GM19193 (cell line): ENCODE measurements around the gene BBLN.

ENCODE experiments used
- POLR2A ChIP-seq: IDR thresholded peaks from 4 replicates; pipeline ENCODE4 v1.6.1; 2011; ENCODE audit not compliant: insufficient read depth, insufficient read length; ENCODE audit errors: extremely low read depth

The BBLN gene

DNA sequence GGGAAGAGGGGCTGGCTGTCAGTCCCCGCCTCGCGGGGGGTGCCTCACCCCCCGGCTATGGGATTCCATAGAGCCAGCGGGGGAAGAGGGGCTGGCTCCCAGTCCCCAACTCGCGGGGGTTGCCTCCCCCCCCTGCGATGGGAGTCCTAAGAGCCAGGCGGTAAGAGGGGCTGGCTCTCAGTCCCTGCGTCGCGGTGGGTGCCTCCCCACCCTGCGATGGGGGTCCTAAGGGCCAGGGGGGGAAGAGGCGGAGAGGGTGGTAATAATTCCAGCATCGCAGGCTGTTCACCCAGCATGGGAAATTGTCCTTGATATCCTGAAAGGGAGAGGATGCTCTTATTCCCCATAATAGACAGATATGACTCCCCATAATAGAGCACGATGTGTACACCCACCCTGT lies 20.4 kb upstream of the BBLN start:
- no peak for TF ChIP-seq POLR2A

DNA sequence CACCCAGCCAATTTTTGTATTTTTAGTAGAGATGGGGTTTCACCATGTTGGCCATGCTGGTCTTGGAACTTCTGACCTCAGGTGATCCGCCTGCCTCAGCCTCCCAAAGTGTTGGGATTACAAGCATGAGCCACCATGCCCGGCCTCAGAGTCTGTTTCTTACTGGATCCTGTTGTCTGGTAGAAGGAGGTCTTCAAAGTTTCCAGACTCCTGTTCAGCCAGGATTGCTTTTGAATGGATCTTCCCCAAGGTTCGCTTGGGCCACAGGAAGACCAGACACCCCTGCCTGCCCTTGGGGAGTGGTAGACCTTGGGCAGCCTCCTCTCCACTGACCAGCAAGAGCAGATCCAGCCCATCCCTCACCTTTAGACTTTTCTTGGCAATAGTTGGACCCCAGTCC lies 18.5 kb upstream of the BBLN start:
- TF ChIP-seq POLR2A, result no peak

DNA sequence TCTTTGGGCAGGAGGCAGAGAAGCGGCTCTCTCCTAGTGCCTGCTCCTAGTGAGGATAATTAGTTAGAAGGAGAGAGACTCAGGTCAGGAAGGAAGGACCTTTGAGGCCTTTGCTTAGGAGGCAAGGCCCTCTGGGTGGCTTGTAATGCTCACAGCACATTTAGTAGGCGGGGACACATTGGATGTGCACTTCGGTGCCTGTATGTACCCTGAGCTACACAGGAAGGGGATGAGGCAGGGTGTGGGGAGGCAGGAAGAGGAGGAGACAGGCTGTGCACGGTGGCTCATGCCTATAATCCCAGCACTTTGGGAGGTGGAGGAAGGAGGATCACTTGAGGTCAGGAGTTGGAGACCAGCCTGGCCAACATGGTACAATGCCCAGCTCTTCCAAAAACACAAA lies 18.0 kb upstream of the BBLN start:
- TF ChIP-seq POLR2A, result no peak

DNA sequence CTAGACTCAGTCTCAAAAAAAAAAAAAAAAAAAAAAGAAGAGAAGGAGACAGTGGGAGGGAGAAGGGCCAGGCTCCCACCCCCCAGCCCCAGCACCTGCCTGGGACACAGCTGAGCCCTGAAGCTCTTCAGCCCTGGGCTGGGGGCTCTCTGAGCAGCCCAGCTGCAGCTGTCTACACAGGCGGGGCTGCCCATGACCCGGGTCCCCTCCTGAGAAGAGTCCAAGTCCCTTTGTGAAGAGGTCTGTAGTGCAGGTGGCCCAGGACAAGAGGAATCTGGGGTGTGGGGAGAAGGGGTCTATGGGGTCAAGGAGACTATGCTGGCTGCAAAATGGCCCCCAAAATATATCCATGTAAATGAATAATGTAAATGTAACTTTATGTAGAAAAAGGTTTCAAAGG lies 17.5 kb upstream of the BBLN start:
- TF ChIP-seq POLR2A, result no peak

DNA sequence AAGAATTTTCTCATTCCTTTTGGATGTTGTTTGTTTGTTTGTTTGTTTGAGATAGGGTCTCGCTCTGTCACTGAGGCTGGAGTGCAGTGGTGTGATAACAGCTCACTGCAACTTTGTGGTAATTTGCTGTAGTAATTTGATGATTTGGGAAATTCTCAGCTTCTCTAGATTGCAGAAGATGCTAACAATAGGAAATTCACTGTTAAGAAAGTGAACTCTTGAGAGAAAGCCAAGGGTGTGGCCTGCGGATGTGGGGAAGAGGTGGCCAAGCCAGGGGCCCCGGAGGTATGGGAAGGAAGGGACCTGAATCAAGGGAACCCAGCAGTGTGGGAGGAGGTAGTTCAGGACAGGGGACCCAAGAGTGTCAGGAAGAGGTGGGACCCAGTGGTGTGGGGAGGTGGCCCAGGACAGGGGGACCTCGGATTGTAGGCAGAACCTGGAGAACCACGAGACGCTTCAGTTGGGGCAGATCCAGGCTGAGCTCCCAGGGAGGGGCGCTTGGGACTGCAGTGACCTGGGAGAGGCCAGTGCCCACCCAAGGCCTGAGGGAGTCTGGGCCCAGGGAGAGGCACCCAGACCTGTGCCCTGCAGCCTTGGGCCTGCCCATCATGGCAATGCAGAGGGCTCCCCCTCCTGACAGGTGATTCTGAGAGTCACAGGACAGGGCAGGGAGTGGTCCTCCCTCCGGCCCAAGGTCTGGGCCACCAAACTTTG lies 16.4 kb upstream of the BBLN start:
- no peak for TF ChIP-seq POLR2A

DNA sequence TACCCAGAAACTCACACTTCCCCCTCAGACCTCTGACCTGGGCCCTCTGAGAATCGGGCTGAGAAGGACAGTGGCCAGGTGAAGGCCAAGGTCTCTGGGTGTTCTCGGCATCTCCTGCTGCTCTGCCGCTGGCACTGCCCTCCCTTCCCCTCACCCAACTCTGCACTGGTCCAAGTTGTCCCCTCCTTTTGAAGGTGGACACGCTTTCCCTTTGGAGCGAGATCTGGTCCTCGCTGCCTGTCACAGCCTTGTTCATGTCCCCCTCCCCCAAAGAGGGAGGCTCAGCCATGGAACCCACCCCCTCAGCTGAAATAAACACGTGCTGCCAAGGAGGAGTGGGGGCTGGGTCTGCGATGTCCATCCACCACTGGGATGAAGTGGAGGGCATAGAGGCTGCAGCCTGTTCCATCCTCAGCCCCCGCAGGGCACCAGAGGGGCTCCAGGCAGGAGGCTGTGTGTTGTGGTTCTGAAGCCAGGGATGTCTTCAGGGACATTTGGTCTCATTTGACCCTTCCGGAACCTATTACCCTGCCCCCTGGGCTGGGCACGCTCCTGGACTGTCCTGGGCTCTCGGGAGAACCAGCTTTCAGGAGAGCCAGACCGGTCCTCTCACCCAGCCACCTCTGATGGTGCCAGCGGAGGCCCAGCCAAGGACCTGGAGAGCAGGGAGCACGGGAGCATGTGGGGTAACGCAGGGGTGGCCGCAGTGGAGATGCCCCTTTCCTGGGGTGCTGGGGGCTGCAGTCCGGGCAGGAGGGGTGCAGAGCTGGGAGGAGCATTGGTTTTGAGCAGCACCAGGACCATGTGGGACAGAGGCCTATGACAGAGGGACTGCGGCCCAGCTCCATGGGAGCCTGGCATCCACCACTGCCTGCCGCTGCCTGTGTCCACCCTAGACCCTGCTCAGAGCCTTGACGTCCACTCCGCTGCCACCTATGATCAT lies 15.6 kb upstream of the BBLN start:
- TF ChIP-seq POLR2A, result no peak

DNA sequence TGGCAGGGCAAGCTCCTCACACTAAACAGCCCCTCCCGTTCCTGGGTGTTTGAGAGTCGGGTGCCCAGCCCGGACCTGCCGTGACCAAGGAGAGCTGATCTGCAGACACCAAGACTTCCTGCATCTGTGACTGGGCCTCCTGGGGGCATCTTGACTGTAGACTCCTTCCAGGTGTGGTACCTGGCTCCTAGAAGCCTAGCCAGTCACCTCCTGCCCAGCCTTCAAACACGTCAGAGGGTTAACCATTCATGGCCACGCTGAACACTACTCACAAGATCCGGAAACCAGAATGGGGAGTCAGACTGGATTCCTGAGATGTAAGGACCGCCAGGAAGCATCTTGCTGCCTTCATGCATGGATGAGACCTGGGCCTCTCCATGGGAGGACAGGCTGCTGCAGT lies 14.5 kb upstream of the BBLN start:
- no peak for TF ChIP-seq POLR2A

DNA sequence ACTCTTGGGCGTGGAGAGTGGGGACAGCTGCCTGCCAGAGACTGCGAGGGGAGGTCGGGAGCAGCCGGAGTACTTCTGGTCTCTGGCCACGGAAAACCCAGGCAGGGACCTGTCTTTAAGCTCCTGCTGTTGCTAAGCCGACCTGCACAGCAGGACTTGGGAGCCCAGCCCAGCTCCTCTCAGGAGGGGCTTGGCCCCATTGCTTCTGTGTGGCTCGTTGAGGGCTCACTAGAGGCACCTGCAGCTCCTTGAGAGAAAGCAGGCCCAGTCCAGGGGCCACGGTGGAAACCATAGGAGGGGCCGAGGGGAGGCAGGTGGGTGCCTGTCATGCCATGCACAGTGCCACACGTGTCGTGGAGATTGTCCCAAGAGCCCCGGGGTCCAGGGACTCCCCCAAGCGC lies 14.1 kb upstream of the BBLN start:
- TF ChIP-seq POLR2A, result no peak

DNA sequence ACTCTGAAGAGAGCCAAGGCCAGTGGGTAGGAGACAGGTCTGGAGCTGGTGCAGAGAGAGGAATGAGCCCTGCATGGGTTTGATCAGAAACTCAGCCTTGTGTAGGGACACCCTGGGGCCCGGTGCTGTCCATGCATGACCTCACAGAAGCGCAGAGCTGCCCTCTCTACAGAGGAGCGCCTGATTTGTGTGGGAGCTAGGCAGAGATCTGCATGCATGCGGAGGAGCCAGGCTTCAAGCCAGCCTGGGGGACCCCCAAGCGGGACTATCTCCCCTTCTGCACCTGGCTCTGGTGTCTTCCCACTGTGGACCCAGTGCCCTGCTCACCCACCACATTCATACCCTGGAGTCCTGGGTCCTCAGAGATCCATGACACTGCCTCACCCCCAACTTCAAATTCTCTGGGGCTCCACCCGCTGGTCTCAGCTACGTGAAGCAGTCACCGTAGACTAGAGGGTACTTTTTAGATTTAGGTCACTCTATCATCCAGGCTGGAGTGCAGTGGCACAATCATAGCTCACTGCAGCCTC lies 13.4 kb upstream of the BBLN start:
- TF ChIP-seq POLR2A, result no peak

DNA sequence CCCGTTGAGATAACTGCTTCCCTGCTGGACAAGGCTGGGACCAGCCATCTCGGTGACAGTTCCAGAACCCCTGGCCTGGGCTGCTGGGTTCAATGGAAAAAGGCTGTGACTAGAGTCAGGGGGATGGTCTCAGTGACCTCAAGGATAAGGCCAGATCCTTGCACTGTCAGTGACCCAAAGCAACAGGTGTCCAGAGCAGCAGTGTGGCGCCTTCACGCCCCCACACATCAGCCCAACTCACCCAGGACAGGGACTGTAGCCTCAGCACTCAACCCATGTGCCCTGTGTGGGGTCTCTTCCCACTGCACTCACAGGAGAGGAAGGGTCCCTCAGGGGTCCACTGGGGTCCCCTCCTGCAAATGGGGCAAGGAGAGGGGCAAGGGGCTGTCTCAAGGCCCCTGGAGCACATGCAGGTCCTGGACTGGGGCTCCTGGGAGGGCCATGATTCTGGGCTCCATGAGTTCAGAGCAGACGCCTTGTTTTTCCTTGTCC lies 11.5 kb upstream of the BBLN start:
- TF ChIP-seq POLR2A, result no peak

DNA sequence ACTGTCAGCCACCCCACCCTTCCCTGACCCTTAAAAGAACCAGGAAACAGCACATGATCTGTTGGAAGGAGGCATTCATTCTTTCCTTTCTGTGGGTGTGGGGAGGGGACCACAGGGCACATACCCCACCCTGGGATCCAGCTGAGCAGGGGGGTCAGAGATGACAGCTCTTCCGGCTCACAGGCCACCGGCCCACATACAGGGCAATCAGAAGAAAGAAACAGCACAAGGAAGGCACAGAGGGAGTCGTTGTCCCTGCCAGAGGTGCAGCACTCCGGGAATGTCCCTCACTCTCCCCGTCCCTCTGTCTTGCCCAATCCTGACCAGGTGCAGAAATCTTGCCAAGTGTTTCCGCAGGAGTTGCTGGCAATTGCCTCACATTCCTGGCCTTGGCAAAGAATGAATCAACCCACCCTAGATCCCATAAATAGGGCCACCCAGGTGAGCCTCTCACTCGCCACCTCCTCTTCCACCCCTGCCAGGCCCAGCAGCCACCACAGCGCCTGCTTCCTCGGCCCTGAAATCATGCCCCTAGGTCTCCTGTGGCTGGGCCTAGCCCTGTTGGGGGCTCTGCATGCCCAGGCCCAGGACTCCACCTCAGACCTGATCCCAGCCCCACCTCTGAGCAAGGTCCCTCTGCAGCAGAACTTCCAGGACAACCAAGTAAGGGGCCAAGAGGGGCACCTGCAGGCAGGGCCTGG lies 10.9 kb upstream of the BBLN start, which contains the start of gene LCN2:
Gene LCN2 (plus strand): TSS at position 453 of the 701 bp plus-strand sequence. CDS start 73 bp downstream, at position 526.
- TF ChIP-seq POLR2A, result no peak

DNA sequence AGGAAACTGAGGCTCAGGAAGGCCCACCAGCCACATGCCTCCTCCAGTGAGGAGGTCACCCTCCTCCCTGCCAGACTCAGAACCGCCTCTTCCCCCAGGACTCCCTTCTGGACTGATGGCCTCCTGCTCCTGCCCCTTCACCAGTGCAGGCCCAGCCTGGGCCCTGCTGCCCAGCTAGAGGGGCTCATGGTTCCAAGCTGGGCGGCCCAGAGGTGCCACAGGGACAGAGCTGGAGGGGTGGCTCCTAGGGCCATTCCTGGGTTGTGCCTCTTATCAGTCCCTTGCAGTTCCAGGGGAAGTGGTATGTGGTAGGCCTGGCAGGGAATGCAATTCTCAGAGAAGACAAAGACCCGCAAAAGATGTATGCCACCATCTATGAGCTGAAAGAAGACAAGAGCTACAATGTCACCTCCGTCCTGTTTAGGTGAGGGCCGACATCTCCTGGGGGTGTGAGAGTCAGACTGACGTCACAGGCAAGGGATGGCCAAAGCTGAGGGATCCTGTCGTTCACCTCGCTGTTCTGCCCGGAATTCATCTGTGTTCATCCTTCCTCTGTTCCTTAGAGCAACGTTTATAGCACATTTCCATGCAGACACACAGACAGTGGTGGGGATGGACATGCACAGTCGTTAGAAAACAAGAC lies 10.0 kb upstream of the BBLN start:
- no peak for TF ChIP-seq POLR2A

DNA sequence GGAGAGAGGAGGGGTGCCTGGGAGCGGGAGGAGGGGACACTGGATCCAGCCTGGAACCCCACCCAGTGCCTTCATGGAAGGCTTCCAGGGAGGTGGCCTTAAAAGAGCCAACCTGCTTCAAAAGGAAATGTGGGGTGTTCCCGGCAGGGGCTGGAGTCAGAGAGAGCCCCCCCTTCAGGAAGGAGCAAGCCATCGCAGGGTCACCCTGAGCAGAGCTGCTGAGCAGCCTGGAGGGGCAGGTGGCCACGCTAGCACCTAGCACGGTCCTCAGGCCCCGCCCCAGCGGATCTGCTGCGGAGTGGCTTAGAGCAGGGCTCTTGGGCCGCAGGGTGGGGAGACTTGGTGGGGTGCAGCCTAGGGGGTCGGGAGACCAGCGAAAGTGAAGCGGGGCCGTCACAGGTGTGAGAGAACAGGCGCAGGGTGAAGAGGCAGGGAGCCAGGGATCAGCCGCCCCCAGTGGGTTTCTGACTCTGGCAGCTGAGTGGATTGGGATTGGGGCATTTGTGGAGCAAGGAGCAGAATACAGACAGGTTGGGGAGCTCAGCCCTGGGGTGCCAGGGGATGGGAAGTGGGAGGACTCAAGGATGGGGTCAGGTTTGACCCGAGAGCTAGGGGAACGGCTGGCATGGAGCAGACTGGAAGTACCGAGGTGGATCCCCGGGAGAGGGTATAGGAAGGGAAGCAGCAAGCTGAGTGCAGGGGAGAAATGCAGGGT lies 9.3 kb upstream of the BBLN start:
- no peak for TF ChIP-seq POLR2A

DNA sequence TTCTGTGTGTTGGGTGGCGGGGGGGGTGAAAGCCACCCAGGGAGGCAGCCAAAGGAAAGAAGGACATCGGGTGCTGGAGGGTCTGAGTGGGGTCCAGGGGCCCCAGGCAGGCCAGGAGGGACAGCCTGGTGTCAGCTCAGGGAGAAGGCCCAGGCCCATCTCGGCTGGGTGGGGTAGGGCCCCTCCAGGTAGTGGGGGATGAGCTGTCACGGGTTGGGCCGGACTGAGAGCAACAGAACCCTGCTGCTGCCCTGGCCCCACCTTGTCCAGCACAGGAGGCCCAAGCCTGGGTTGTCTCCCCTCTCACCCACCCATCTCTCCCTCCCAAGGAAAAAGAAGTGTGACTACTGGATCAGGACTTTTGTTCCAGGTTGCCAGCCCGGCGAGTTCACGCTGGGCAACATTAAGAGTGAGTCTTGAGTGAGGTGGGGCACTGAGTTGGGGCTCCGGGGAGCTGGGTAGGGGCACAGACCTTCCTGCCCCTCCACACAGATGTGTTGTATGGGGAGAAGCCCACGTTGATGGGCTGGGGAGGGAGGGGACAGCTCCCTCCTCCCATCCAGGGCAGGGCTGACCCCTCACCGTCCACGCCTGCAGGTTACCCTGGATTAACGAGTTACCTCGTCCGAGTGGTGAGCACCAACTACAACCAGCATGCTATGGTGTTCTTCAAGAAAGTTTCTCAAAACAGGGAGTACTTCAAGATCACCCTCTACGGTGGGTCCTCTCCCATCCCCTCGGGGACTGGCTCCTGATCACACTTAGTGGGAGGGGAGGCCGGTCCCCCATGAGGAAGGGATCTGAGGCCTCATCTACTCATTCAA lies 8.5 kb upstream of the BBLN start:
- no peak for TF ChIP-seq POLR2A
